PFSK-1 (cell line): ENCODE measurements around the gene RCN1.

Experiments
- POLR2AphosphoS5 ChIP-seq: IDR thresholded peaks from 2 replicates; pipeline ENCODE4 v1.6.1; 2012; ENCODE audit warnings: low read depth, mild to moderate bottlenecking, control low read depth, low read length, moderate library complexity
- SIN3A ChIP-seq: IDR thresholded peaks from 2 replicates; pipeline ENCODE4 v1.6.1; 2012; ENCODE audit warnings: mild to moderate bottlenecking, low read length, moderate library complexity, borderline replicate concordance; ENCODE audit not compliant: insufficient read depth
- TAF1 ChIP-seq: IDR thresholded peaks from 2 replicates; pipeline ENCODE4 v1.6.1; 2012; ENCODE audit warnings: low read length, control low read depth, borderline replicate concordance; ENCODE audit not compliant: insufficient read depth
- TF ChIP-seq, protein P1 (sequence below), 2 experiments: IDR thresholded peaks; 2 replicates each; pipeline versions ENCODE4 v1.6.1 to v1.8.0; 2011 to 2012; ENCODE audit warnings: low read depth in 2 of 2, low read length in 2 of 2, control low read depth in 1 of 2, inconsistent platforms in 1 of 2, mild to moderate bottlenecking in 1 of 2, moderate library complexity in 1 of 2; ENCODE audit not compliant: insufficient read depth in 1 of 2

DNA sequence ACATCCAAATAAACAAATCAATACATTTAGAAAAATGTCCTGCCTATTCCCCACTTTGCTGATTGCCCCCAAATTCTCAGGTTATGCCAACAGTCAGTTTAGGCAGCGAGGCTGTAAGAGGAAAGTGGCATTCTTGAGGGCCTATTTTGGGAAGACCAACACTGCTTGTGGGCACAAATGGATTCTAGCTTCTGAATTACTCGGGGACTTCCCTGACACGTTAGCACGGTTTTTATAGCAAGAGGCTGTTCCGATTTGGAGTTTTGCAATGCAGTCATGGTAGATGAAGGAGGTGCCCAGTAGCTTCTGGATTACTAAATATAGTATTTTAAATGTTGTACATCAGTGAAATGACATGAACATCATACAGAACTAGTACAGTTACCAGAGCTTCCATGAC, 13.1 kb downstream of the RCN1 start:
- TF ChIP-seq POLR2AphosphoS5 (no peak), SIN3A (no peak), TAF1 (no peak)
- TF ChIP-seq, protein P1, sequence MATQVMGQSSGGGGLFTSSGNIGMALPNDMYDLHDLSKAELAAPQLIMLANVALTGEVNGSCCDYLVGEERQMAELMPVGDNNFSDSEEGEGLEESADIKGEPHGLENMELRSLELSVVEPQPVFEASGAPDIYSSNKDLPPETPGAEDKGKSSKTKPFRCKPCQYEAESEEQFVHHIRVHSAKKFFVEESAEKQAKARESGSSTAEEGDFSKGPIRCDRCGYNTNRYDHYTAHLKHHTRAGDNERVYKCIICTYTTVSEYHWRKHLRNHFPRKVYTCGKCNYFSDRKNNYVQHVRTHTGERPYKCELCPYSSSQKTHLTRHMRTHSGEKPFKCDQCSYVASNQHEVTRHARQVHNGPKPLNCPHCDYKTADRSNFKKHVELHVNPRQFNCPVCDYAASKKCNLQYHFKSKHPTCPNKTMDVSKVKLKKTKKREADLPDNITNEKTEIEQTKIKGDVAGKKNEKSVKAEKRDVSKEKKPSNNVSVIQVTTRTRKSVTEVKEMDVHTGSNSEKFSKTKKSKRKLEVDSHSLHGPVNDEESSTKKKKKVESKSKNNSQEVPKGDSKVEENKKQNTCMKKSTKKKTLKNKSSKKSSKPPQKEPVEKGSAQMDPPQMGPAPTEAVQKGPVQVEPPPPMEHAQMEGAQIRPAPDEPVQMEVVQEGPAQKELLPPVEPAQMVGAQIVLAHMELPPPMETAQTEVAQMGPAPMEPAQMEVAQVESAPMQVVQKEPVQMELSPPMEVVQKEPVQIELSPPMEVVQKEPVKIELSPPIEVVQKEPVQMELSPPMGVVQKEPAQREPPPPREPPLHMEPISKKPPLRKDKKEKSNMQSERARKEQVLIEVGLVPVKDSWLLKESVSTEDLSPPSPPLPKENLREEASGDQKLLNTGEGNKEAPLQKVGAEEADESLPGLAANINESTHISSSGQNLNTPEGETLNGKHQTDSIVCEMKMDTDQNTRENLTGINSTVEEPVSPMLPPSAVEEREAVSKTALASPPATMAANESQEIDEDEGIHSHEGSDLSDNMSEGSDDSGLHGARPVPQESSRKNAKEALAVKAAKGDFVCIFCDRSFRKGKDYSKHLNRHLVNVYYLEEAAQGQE (IDR thresholded peaks at IDR 0.05; ENCODE audit: insufficient read depth in 1 of 2, low read depth in 2 of 2, low read length in 2 of 2) = no peak
